Activated T-helper 1 cell treated with anti-CD3 and anti-CD28 coated beads, Interleukin-12 subunit alpha, Interleukin-12 subunit beta, Interleukin-2, Interleukin-4 antibody, amounts not matched to agents 30 ng/mL and 10 ng/mL and 1 ng/mL, durations not matched to agents 14 hours and 24 hours and 36 hours (primary cell): ENCODE measurements around the gene POLL. TPM values are rescaled to one million over a fixed set of nuclear protein-coding genes. Genes with fewer than 3 reads are reported as not detected.
"Not testable (repeated sequence)": the region's sequence is repeated elsewhere in the genome, so short reads cannot be mapped to it uniquely, and the experiment has no call there.

Source experiments
- DNase-seq: peaks from one replicate; pipeline ENCODE4 v3.0.0; 2021; ENCODE audit warnings: low spot score
- H3K27ac Mint-ChIP-seq: one replicate; pipeline ENCODE4 v1.8.0; 2021; ENCODE audit warnings: mild to moderate bottlenecking, mixed read lengths
- H3K27me3 Mint-ChIP-seq: one replicate; pipeline ENCODE4 v1.8.0; 2022; ENCODE audit warnings: mild to moderate bottlenecking, moderate library complexity, mixed read lengths; ENCODE audit not compliant: insufficient read depth
- H3K36me3 Mint-ChIP-seq: one replicate; pipeline ENCODE4 v1.8.0; 2021; ENCODE audit warnings: low read depth, mixed read lengths
- H3K4me1 Mint-ChIP-seq: one replicate; pipeline ENCODE4 v1.8.0; 2021; ENCODE audit warnings: low read depth, mixed read lengths
- H3K4me3 Mint-ChIP-seq: one replicate; pipeline ENCODE4 v1.8.0; 2021; ENCODE audit warnings: mild to moderate bottlenecking, moderate library complexity, mixed read lengths
- H3K9me3 Mint-ChIP-seq: one replicate; pipeline ENCODE4 v1.8.0; 2021; ENCODE audit warnings: mixed read lengths
- intact Hi-C: fragments of 100-400 bp; cut with micrococcal nuclease; formaldehyde crosslinking; loops from one replicate; pipeline ENCODE4 v1.15.1; 2024
- total RNA-seq: library from RNA; stranded (reverse); gene quantifications from 2 replicates; pipeline ENCODE4 v1.2.3, GENCODE V29; 2022

POLL gene
- 32.4 and 33.5 TPM in 2 replicates for total RNA-seq

DNA sequence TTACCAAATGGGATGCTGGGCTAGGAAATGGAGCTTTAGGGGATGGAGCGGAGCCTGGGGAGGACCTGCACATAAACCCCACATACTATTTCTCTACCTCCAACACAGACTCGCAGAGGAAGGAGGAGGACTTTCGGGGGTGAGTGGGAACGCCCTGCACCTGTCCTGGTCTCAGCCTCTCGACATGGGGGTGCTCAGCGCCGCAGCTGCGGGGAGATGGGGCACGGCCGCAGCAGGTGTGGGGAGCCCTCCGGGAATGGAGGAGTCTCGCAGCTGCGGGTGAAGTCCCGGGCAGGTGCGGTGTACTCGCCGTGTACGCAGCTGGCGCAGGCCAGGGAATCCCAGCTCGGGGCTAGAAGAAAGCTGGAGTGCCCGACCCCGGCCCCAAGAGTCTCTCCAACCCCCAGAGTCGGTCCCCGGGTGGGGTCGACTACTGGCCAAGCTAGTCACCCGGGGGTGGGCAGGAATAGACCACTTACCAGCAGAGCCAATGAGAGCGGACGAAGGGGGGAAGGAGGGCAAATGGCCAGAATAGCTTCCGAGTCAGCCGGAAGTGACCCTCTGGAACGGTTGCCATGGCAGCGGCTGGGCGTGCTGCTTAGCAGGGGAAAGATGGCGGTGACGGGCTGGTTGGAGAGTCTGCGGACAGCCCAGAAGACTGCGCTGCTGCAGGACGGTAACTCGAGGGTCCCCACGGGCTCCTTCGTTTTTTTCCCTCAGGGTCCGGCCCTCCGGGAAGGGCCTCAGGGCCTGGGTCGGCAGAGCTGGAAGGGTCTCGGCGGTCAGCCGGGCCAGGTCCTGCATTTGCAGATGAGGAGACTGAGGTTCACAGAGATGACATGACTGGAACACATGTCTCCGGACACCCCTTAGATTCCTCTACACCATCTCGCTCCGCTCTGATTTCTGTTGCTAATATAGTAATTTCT lies at the start of gene POLL, which contains the start of gene DPCD:
TSS of gene POLL (minus strand) at position 533 of the 929 bp plus-strand sequence. CDS start 897 bp downstream, outside the sequence.
TSS of gene DPCD (plus strand) at position 597 of the 929 bp plus-strand sequence. CDS start at position 613, 16 bp downstream.
- intact Hi-C loops = loop anchor here (1.0 to 5.0 kb wide), 5 partner anchors 107 to 675 kb away; partner anchors contain the start of genes FBXW4, NOLC1, NPM3 and SLF2
- Mint-ChIP-seq H3K36me3 (peaks cover 11% of the 10 kb centered on the region), H3K4me3 (peak within 1 kb of the TSS; percentile 93), H3K9me3 (no peaks in the 10 kb centered on the region), H3K27me3 (peaks cover 4% of the 10 kb centered on the region), H3K27ac (peak within 1 kb of the TSS; percentile 81), H3K4me1 (peaks cover 24% of the 10 kb centered on the region)
- DNase-seq = peak; percentile 85

DNA sequence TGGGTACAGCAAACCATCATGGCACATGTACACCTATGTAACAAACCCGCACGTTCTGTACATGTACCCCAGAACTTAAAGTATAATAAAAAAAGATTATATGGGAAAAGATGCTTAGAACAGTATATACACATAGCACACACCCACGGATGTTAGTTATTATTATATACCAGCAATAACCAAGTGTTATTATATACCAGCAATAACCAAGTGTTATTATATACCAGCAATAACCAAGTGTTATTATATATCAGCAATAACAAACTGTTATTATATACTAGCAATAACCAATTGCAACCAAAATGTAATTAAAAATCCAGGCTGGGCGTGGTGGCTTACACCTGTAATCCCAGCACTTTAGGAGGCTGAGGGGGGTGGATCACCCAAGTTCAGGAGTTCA lies 45.5 kb upstream of the POLL start:
- H3K4me1 Mint-ChIP-seq, H3K27ac Mint-ChIP-seq, H3K27me3 Mint-ChIP-seq, H3K4me3 Mint-ChIP-seq, DNase-seq, intact Hi-C loops, H3K9me3 Mint-ChIP-seq: not testable (repeated sequence)
- peaks cover 16% of the 10 kb centered on the region for H3K36me3 Mint-ChIP-seq

DNA sequence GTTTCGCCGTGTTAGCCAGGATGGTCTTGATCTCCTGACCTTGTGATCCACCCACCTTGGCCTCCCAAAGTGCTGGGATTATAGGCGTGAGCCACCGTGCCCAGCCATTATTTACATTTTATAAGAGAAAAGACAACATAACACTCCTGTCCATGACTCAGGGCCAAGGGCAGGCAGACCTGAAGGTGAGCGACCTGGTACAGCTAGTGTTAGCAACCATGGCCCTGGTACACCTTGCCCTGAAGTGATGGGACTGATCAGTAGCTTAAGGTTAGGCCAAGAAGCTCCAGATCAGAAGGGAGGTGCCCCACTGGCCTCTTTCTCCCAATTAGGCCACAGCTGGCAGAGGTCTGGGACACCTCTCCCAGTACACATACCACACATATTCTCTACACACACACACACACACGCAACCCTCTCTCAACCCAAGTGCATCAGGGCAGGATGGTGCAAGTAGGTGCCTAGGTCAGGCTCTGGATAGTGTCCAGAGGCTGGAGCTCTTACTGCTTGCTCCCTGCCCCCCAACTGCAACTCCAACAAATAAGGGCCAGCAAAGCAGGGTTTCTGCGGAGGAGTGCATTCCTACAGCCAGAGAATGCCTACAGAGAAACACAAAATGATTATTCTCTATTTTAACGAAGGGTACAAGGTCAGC lies 43.9 kb upstream of the POLL start:
- no peaks in the 10 kb centered on the region for H3K9me3 Mint-ChIP-seq
- peaks cover 15% of the 10 kb centered on the region for H3K36me3 Mint-ChIP-seq
- no peak overlapping the region for H3K4me3 Mint-ChIP-seq
- intact Hi-C loops = no loop called here
- no peaks in the 10 kb centered on the region for H3K4me1 Mint-ChIP-seq
- no peak for DNase-seq
- no peak overlapping the region for H3K27ac Mint-ChIP-seq
- H3K27me3 Mint-ChIP-seq = no peaks in the 10 kb centered on the region

DNA sequence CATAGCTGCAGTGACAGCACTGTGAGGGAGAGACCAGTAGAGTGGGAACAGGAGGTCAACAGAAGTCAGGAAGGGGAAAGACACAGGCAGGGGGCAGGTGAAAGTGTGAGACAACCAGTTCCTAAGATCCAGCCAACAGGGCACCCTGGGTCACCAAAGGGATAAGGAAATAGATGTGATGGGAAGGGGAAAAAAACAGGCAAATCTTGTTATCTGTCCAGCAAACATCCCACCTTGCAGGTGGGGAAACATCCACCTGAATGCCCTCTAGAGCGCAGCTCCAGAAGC lies 42.5 kb upstream of the POLL start:
- Mint-ChIP-seq H3K36me3 (peaks cover 13% of the 10 kb centered on the region), H3K4me3 (no peak overlapping the region), H3K27ac (no peak overlapping the region), H3K4me1 (no peaks in the 10 kb centered on the region), H3K9me3 (no peaks in the 10 kb centered on the region), H3K27me3 (no peaks in the 10 kb centered on the region)
- DNase-seq = no peak
- intact Hi-C loops = no loop called here

DNA sequence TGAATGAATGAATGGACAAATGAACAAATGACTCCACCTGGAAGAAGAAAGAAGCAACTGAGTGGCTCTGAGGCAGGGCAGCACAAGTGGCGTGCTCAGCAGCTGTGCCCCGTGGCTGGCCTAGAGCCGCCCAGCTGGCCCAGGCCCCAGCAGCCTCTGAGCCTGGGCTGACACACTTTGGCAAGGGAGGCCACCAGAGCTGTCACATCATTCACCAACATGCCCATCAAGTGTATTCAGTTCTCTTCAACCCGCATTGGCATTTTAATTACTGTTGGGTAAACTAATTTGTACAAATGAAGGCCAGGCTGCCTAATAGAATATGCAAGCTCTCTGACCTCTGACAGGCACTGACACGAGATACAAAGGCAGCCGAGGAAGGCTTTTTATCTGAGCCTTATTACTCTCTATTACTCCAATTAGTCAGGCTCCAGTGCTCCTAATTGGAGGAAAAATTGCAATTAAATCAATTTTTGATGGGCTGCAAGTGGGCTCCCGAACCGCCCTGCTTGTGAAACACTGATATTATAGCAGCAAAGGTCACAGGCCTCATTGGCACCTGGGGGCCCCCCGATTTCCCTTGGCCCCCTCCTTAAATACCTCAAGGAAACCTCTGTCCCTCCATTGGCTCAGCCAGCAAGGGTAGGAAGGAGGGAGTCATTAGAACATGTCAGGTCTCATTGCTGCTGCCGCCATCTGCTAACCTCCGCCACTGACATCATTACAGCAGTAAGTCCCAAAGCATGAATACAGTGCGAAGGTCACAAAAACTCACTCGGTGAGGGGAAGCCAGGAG lies 42.0 kb upstream of the POLL start:
- intact Hi-C loops = no loop called here
- DNase-seq = no peak
- no peaks in the 10 kb centered on the region for H3K27me3 Mint-ChIP-seq
- peaks cover 10% of the 10 kb centered on the region for H3K36me3 Mint-ChIP-seq
- H3K27ac Mint-ChIP-seq = no peak overlapping the region
- H3K9me3 Mint-ChIP-seq = no peaks in the 10 kb centered on the region
- no peaks in the 10 kb centered on the region for H3K4me1 Mint-ChIP-seq
- H3K4me3 Mint-ChIP-seq = no peak overlapping the region

DNA sequence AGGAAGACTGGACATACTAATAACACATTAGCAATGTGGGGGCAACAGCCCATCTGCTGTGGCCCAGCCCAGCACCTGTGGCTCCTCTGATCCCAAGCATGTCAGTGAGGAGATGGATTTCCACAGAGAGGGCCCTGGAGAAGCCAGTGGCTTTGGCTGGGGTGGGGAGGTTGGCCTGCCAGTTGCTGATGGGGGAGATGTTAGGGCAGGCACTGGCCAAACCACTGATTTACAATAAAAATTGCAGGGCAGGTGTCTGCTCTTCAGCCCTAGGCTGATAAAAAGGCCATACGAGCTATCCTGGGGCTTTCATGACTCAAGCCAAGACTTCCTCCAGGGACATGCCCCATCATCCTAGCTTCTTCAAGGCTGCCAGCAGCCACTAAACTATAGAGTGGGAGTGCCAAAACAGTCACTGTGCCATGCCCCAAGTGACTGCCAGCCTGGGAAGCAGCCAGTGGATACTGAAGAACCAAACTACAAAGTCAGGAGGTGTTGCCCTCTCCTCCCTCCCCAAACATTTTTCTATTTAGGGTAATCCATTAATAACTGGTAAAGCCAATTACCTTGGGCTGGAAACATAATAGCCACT lies 37.9 kb upstream of the POLL start:
- no peak overlapping the region for H3K4me3 Mint-ChIP-seq
- peaks cover 11% of the 10 kb centered on the region for H3K36me3 Mint-ChIP-seq
- no peaks in the 10 kb centered on the region for H3K4me1 Mint-ChIP-seq
- no peak overlapping the region for H3K27ac Mint-ChIP-seq
- no peak for DNase-seq
- intact Hi-C loops = no loop called here
- H3K27me3 Mint-ChIP-seq = no peaks in the 10 kb centered on the region
- no peaks in the 10 kb centered on the region for H3K9me3 Mint-ChIP-seq

DNA sequence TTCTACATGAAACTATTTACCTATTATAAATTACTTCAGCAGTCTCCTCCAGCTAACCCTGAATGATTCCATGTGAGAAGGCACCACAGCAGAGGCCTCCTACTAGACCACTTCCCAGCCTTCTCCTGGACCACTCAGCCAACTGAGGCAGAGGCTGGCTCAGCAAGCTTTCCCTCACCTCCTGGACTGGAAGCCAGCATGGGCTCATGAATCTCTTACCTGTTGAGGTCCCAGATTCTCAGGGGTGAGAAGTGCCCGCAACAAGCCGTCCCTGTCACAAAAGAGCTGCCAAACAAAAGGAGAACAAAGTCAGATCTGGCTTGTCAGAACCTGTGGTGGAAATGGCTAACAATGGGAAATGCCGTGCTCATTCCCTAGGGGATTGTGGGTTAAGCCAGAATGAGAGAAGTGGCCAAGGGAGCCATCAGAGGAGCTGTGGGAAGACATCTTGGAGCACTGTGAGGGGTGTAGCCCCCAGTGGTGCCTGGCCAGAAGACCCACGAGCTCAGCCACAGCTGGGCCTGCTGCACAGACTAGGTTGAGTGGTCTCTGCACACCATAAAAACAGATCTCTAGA lies 36.6 kb upstream of the POLL start:
- Mint-ChIP-seq H3K4me1 (no peaks in the 10 kb centered on the region), H3K36me3 (peaks cover 11% of the 10 kb centered on the region), H3K9me3 (no peaks in the 10 kb centered on the region), H3K27ac (no peak overlapping the region), H3K4me3 (no peak overlapping the region), H3K27me3 (no peaks in the 10 kb centered on the region)
- DNase-seq = no peak
- intact Hi-C loops = no loop called here

DNA sequence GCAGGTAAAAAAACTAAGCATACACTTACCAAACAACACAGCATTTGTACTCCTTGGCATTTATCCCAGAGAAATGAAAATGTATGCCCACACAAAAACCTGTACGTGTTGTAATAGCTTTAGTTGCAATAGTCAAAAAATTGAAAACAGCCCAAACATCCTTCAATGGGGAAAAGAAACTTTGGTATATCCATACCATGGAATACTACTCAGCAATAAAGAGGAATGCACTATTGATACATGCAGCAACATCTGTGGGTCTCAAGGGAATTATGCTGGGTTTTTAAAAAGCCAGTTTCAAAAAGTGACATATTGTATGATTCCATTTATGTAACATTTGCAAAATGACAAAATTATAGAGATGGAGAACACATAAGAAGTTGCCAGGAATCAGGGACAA lies 35.5 kb upstream of the POLL start:
- Mint-ChIP-seq H3K27ac (no peak overlapping the region), H3K9me3 (no peaks in the 10 kb centered on the region), H3K27me3 (no peaks in the 10 kb centered on the region), H3K36me3 (peaks cover 11% of the 10 kb centered on the region), H3K4me1 (no peaks in the 10 kb centered on the region), H3K4me3 (no peak overlapping the region)
- DNase-seq = no peak
- intact Hi-C loops = no loop called here

DNA sequence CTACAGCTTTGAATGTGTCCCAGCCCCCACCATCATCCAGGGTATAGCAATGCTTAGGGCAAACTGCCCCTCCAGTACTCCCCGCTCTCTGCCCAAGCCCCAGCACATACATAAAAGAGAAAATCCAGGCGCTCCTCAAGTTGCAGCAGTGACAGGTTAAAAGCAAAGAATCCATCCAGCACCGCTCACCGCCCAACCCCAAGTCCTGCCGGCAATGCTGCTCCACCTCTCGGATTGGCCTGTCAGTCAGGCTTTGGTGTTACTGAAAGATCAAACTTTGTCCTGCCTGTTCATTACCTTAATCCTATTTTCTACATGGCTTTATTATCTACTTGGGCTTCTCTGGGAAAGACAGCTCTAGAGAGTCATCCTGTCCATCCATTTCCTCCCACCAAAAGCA lies 31.9 kb upstream of the POLL start:
- Mint-ChIP-seq H3K36me3 (peaks cover 14% of the 10 kb centered on the region), H3K4me1 (no peaks in the 10 kb centered on the region), H3K27me3 (no peaks in the 10 kb centered on the region), H3K4me3 (no peak overlapping the region), H3K27ac (no peak overlapping the region), H3K9me3 (no peaks in the 10 kb centered on the region)
- intact Hi-C loops = no loop called here
- DNase-seq = no peak

DNA sequence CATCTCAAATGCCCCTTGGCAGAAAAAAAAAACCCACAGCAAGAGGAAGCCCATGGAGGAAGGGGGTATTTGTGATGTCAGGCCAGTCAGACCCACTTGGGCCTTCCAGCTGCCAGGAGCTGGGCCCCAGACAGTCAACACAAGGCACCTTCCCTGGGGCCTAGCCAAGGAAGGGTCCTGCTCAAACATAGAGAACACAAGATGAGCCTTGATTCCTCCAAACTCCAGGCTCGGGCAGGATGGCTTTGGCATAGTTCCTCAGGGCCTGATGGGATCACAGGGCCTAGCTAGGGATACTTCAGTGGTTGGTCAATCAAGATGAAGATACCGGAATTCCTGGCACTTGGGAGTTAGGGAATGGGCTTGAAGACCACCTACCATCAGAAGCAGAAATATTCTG lies 30.8 kb upstream of the POLL start:
- intact Hi-C loops = no loop called here
- Mint-ChIP-seq H3K36me3 (peaks cover 14% of the 10 kb centered on the region), H3K27ac (no peak overlapping the region), H3K27me3 (no peaks in the 10 kb centered on the region), H3K4me1 (no peaks in the 10 kb centered on the region), H3K9me3 (no peaks in the 10 kb centered on the region), H3K4me3 (no peak overlapping the region)
- DNase-seq = no peak

DNA sequence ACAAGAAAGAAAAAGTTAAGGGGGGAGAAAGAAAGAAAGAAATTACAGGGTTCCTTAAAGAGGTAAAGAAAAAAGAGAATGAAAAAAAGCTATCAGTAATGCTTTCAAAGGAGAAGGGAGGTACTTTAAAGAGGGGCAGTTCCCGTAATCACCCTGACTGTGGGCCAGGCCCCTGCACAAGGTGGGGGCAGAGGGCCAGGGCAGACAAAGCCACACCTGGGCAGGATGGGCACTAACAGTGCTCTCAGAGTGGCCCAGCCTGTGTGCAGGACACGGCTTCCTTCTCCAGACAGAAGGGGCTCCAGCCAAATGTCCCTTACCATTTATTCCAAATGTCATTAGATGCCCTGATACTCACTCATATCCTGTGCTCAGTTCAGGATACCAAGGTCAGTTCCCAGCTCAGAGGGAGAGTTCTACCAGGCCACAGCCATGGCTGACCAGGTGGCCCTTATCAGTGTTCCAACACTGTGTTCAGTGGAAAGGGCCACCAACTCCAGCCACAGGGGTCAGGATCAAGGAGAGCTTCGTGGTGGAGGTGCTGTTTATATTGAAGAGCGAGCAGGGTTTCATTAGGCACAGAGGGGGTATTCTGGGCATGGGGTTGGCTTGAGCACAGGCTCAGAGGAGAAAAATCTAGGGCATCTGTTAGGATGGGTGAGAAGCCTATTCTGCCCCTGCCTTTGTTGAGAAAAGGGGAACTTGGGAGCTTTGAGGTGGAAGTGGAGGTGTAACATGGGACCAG lies 29.9 kb upstream of the POLL start:
- intact Hi-C loops = no loop called here
- no peaks in the 10 kb centered on the region for H3K4me1 Mint-ChIP-seq
- peak overlapping the region; percentile 9 for H3K27ac Mint-ChIP-seq
- H3K36me3 Mint-ChIP-seq = peaks cover 9% of the 10 kb centered on the region
- no peak for DNase-seq
- no peaks in the 10 kb centered on the region for H3K9me3 Mint-ChIP-seq
- H3K27me3 Mint-ChIP-seq = no peaks in the 10 kb centered on the region
- H3K4me3 Mint-ChIP-seq = no peak overlapping the region
